Measurements from ENCODE around the gene ANK2.
"Not testable (repeated sequence)": the region's sequence is repeated elsewhere in the genome, so short reads cannot be mapped to it uniquely, and the experiment has no call there.

ANK2 gene

DNA sequence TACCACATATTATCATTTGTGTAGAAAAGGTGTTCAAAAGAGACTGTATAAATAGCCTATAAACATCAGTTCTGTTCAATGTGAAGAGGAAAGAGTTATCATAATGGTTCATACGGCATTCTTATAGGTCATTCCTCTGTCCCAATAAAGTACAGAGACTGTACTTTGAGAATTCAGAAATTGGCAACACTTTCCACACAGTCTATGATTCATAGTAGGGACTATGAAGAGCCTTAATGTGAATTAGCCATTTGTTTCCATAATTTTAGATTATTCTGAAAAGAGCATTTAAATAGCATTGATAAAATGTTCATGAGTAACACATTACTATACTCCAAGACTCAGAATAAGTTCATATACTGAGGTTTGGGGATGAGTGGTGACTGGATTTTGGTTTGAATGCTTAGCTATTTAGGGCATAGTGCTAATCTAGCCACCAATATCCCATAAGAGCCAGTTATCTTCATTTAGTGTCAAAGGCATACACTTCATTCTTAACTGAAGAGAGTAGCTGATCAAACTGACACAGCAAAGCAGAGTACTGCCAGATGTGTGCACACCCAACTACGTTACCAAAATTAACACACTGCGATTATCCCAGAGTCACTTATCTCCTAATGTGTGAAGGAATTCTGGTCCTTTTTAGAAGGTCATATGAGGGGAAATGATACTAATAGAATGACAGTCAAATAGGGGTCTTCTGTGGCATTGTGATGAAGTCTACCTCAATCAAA, 10.2 kb downstream of the ANK2 start:
- Histone ChIP-seq H3K9me3 (no peaks in the 10 kb centered on the region), H3K27ac (no peak overlapping the region), H3K27me3 (no peaks in the 10 kb centered on the region), H3K4me3 (ENCODE audit: low read depth in 1 of 2, low read length in 1 of 2) (no peak overlapping the region), H3K4me1 (ENCODE audit: control insufficient read depth in 1 of 2, insufficient read depth in 1 of 2, low read depth in 1 of 2, low read length in 1 of 2) (no peaks in the 10 kb centered on the region), H3K36me3 (no peaks in the 10 kb centered on the region)
- TF ChIP-seq, protein P1, sequence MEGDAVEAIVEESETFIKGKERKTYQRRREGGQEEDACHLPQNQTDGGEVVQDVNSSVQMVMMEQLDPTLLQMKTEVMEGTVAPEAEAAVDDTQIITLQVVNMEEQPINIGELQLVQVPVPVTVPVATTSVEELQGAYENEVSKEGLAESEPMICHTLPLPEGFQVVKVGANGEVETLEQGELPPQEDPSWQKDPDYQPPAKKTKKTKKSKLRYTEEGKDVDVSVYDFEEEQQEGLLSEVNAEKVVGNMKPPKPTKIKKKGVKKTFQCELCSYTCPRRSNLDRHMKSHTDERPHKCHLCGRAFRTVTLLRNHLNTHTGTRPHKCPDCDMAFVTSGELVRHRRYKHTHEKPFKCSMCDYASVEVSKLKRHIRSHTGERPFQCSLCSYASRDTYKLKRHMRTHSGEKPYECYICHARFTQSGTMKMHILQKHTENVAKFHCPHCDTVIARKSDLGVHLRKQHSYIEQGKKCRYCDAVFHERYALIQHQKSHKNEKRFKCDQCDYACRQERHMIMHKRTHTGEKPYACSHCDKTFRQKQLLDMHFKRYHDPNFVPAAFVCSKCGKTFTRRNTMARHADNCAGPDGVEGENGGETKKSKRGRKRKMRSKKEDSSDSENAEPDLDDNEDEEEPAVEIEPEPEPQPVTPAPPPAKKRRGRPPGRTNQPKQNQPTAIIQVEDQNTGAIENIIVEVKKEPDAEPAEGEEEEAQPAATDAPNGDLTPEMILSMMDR (IDR thresholded peaks at IDR 0.05) = no peak

DNA sequence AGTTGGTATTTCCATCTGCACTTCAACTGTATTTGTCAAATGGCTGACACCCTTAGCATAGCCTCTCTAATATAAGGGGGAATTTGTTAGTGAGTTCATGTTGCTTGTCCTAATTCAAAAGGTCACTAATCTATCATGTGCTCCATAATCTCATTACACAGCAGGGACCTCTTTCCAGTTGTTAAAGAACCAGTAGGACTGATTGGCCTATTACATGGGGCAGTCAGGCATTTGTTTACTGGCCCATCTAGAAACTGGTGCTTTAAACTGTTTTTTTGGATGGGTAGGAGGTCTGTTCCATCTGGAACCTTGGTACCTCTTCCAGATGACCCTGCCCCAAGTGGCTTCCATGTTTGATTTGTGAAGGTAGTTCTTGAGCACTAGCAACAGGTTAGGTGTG, 11.4 kb downstream of the ANK2 start:
- H3K36me3 ChIP-seq = no peaks in the 10 kb centered on the region
- TF ChIP-seq, protein P1 (IDR thresholded peaks at IDR 0.05) = no peak
- H3K4me3 ChIP-seq (ENCODE audit: low read depth in 1 of 2, low read length in 1 of 2) = no peak overlapping the region
- no peaks in the 10 kb centered on the region for H3K9me3 ChIP-seq
- H3K4me1 ChIP-seq (ENCODE audit: control insufficient read depth in 1 of 2, insufficient read depth in 1 of 2, low read depth in 1 of 2, low read length in 1 of 2) = no peaks in the 10 kb centered on the region
- no peak overlapping the region for H3K27ac ChIP-seq
- H3K27me3 ChIP-seq = no peaks in the 10 kb centered on the region

DNA sequence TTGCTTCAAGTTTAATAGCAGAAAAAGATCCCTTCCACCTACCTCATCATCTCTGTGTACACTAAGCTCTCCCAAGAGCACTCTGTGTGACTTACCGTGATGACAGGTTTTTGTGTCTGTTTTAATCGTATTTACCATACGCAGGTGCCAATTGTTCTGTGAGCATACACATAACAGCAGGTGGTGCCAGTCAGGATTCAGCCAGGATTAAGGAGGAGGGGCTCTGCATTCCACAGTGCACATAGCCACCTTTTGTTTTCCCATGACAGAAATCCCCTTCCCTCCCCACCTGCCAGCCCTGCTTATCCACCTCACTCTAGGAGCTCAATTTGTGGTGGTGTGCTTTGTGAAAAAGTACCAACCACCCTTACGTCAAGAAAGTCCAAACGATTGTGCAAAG, 14.8 kb downstream of the ANK2 start:
- Histone ChIP-seq H3K4me1 (ENCODE audit: control insufficient read depth in 1 of 2, insufficient read depth in 1 of 2, low read depth in 1 of 2, low read length in 1 of 2) (no peaks in the 10 kb centered on the region), H3K27me3 (no peaks in the 10 kb centered on the region), H3K4me3 (ENCODE audit: low read depth in 1 of 2, low read length in 1 of 2) (no peak overlapping the region), H3K36me3 (no peaks in the 10 kb centered on the region), H3K9me3 (no peaks in the 10 kb centered on the region), H3K27ac (no peak overlapping the region)
- TF ChIP-seq, protein P1 (IDR thresholded peaks at IDR 0.05) = no peak

DNA sequence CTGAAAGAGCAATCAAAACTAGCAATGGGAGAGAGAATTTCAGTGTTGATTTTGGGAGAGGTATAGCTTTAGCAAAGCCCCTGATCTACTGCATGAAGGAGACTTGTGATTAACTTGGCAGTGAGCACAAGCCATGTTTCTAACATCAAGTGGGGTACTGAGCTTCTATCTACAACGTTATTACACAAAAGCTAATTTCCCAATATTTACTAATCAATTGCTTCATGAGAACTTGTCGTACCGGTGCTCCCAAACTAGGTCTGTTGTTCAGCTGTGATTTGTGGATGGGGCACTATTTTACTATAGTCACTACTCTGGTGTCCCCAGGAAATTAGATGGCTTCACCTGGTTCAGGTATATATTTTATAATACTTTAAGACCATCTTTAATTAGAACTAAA, 16.2 kb downstream of the ANK2 start:
- Histone ChIP-seq H3K27ac (no peak overlapping the region), H3K36me3 (no peaks in the 10 kb centered on the region), H3K4me3 (ENCODE audit: low read depth in 1 of 2, low read length in 1 of 2) (no peak overlapping the region), H3K4me1 (ENCODE audit: control insufficient read depth in 1 of 2, insufficient read depth in 1 of 2, low read depth in 1 of 2, low read length in 1 of 2) (no peaks in the 10 kb centered on the region), H3K27me3 (no peaks in the 10 kb centered on the region), H3K9me3 (no peaks in the 10 kb centered on the region)
- TF ChIP-seq, protein P1 (IDR thresholded peaks at IDR 0.05) = no peak

DNA sequence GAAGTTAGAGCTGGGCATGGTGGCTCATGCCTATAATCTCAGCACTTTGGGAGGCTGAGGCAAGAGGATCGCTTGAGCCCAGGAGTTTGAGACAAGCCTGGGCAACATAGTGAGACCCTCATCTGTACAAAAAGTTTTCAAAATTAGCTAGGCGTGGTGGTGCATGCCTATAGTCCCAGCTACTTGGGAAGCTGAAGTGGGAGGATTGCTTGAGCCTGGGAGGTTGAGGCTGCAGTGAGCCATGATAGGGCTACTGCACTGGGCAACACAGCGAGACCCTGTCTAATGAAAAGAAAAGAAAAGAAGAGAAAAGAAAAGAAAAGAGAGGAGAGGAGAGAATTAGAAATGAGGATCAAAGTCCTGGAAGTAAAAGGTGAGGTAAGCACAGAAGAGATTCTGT, 19.3 kb downstream of the ANK2 start:
- H3K9me3 ChIP-seq; H3K4me3 ChIP-seq (ENCODE audit: low read depth in 1 of 2, low read length in 1 of 2); H3K27ac ChIP-seq; H3K36me3 ChIP-seq; H3K4me1 ChIP-seq (ENCODE audit: control insufficient read depth in 1 of 2, insufficient read depth in 1 of 2, low read depth in 1 of 2, low read length in 1 of 2); H3K27me3 ChIP-seq: not testable (repeated sequence)

DNA sequence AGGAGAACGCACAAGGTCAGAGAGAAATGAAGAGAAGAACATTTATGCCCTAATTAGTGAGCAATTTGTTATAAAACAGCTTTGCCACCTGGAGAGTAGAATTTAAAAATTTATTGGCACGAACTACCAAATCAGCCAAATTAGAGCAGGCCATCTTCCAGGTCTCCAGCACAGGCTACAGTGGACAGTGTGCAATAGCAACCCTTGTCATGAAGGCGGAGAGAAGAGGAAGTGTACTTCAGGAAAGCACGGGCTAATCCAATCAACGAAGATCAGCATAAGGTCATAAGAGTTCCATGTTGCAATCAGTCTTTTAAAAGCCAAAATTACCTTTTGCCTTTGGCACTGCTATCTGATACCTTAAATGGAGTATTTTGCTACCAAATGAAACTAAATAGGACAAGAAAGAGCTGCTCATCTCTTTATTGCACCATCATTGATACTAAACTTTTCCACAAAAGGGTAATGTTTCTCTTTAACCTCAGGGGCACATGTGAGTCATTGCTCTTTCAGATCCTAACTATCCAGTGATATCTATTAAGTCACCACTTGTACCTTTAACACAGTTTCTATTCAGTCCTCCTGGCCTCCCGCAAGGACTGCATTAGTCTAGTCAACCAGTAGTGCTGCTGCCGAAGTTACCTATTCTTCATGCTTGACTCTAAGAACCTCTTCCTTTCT, 19.9 kb downstream of the ANK2 start:
- Histone ChIP-seq H3K9me3 (no peaks in the 10 kb centered on the region), H3K4me3 (ENCODE audit: low read depth in 1 of 2, low read length in 1 of 2) (no peak overlapping the region), H3K27me3 (no peaks in the 10 kb centered on the region), H3K36me3 (no peaks in the 10 kb centered on the region), H3K4me1 (ENCODE audit: control insufficient read depth in 1 of 2, insufficient read depth in 1 of 2, low read depth in 1 of 2, low read length in 1 of 2) (no peaks in the 10 kb centered on the region), H3K27ac (no peak overlapping the region)
- TF ChIP-seq, protein P1 (IDR thresholded peaks at IDR 0.05) = no peak
